ENCODE results near the gene CDC7.

DNA sequence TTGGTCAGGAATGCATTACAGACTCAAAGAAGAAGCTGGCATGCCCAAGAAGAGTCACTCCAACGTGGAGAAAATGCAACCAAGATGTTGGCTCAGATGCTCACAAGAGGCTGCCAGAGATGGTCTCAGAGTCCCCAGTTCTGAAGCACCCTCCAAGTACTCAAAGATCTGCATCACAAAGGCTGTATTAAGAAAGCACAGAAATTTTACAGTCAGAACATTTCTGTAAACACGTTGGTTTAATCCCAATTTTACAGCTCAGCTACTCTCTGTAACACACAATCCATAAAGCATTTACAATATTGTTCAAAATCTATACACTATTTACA, 69.4 kb downstream of the CDC7 start:
- TF ChIP-seq, protein P1, sequence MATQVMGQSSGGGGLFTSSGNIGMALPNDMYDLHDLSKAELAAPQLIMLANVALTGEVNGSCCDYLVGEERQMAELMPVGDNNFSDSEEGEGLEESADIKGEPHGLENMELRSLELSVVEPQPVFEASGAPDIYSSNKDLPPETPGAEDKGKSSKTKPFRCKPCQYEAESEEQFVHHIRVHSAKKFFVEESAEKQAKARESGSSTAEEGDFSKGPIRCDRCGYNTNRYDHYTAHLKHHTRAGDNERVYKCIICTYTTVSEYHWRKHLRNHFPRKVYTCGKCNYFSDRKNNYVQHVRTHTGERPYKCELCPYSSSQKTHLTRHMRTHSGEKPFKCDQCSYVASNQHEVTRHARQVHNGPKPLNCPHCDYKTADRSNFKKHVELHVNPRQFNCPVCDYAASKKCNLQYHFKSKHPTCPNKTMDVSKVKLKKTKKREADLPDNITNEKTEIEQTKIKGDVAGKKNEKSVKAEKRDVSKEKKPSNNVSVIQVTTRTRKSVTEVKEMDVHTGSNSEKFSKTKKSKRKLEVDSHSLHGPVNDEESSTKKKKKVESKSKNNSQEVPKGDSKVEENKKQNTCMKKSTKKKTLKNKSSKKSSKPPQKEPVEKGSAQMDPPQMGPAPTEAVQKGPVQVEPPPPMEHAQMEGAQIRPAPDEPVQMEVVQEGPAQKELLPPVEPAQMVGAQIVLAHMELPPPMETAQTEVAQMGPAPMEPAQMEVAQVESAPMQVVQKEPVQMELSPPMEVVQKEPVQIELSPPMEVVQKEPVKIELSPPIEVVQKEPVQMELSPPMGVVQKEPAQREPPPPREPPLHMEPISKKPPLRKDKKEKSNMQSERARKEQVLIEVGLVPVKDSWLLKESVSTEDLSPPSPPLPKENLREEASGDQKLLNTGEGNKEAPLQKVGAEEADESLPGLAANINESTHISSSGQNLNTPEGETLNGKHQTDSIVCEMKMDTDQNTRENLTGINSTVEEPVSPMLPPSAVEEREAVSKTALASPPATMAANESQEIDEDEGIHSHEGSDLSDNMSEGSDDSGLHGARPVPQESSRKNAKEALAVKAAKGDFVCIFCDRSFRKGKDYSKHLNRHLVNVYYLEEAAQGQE (IDR thresholded peaks at IDR 0.05; ENCODE audit: low read depth) = no peak
- TF ChIP-seq, protein P2, sequence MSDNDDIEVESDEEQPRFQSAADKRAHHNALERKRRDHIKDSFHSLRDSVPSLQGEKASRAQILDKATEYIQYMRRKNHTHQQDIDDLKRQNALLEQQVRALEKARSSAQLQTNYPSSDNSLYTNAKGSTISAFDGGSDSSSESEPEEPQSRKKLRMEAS (IDR thresholded peaks at IDR 0.05) = no peak
- TF ChIP-seq EP300 (IDR thresholded peaks at IDR 0.05; ENCODE audit: borderline replicate concordance) (no peak), NFIC (IDR thresholded peaks at IDR 0.05) (no peak), TAF1 (IDR thresholded peaks at IDR 0.05; ENCODE audit: low read depth) (no peak), YY1 (IDR thresholded peaks at IDR 0.05; ENCODE audit: low read depth) (no peak), RAD21 (IDR thresholded peaks at IDR 0.05; ENCODE audit: low read depth) (no peak), CEBPB (IDR thresholded peaks at IDR 0.05) (no peak), ZBTB7A (IDR thresholded peaks at IDR 0.05; ENCODE audit: low read depth) (no peak), FOXM1 (IDR thresholded peaks at IDR 0.05; ENCODE audit: borderline replicate concordance, low read depth) (no peak), TCF12 (IDR thresholded peaks at IDR 0.05; ENCODE audit: low read depth) (no peak), TEAD4 (IDR thresholded peaks at IDR 0.05) (no peak)
- TF ChIP-seq, protein P3, sequence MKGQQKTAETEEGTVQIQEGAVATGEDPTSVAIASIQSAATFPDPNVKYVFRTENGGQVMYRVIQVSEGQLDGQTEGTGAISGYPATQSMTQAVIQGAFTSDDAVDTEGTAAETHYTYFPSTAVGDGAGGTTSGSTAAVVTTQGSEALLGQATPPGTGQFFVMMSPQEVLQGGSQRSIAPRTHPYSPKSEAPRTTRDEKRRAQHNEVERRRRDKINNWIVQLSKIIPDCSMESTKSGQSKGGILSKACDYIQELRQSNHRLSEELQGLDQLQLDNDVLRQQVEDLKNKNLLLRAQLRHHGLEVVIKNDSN (IDR thresholded peaks at IDR 0.05) = no peak

Measured in Ishikawa (cell line).